GM19455 (cell line): ENCODE data around the gene ADAM33.

Experiments
- ATAC-seq: cut with Tn5 transposase; IDR thresholded peaks from one replicate; pipeline ENCODE4 v1.9.1; 2021; ENCODE audit not compliant: unreplicated experiment

Gene ADAM33

GRCh38 chr20:3710703-3711483, 29.1 kb upstream of the ADAM33 start:
- no peak for ATAC-seq

GRCh38 chr20:3710011-3710466, 28.2 kb upstream of the ADAM33 start:
- ATAC-seq: no peak

GRCh38 chr20:3707508-3707899, 25.7 kb upstream of the ADAM33 start:
- no peak for ATAC-seq

- ATAC-seq: no peak
Measured at GRCh38 chr20:3706774-3707507, 25.1 kb upstream of the ADAM33 start.

- ATAC-seq: no peak
Measured at GRCh38 chr20:3705970-3706739, 24.3 kb upstream of the ADAM33 start.

GRCh38 chr20:3705491-3705969, 23.7 kb upstream of the ADAM33 start:
- no peak for ATAC-seq

- no peak for ATAC-seq
Measured at GRCh38 chr20:3704087-3704486, 22.3 kb upstream of the ADAM33 start.

- ATAC-seq: no peak
Measured at GRCh38 chr20:3702611-3703391, 21.0 kb upstream of the ADAM33 start.

- no peak for ATAC-seq
Measured at GRCh38 chr20:3701061-3701998, 19.5 kb upstream of the ADAM33 start.

- ATAC-seq: no peak
Measured at GRCh38 chr20:3699037-3699436, 17.2 kb upstream of the ADAM33 start.

GRCh38 chr20:3698591-3699001, 16.8 kb upstream of the ADAM33 start:
- no peak for ATAC-seq

GRCh38 chr20:3697588-3698305, 15.9 kb upstream of the ADAM33 start:
- ATAC-seq: no peak

GRCh38 chr20:3696745-3697587, 15.2 kb upstream of the ADAM33 start:
- ATAC-seq: no peak

GRCh38 chr20:3696200-3696599, 14.4 kb upstream of the ADAM33 start:
- no peak for ATAC-seq

- no peak for ATAC-seq
Measured at GRCh38 chr20:3694864-3695263, 13.1 kb upstream of the ADAM33 start.

- no peak for ATAC-seq
Measured at GRCh38 chr20:3693376-3693775, 11.6 kb upstream of the ADAM33 start.

- no peak for ATAC-seq
Measured at GRCh38 chr20:3692706-3693294, 11.0 kb upstream of the ADAM33 start.

GRCh38 chr20:3691897-3692296, 10.1 kb upstream of the ADAM33 start:
- no peak for ATAC-seq
